ENCODE results near the gene GSTO1. TPM values are rescaled to one million over a fixed set of nuclear protein-coding genes. Genes with fewer than 3 reads are reported as not detected.

Gene GSTO1
- total and polyA plus RNA-seq, 2 experiments from 2014 or later, result 52.5 to 182 TPM

GRCh38 chr10:104255311-104255981, 754 bp downstream of the GSTO1 start (continued):
- TF ChIP-seq ZNF114 (CRISPR knock-in tag; IDR thresholded peaks at IDR 0.05) (no peak), ZNF331 (CRISPR knock-in tag; IDR thresholded peaks at IDR 0.05; ENCODE audit: low read depth) (no peak), CREB1 (CRISPR knock-in tag; IDR thresholded peaks at IDR 0.05; ENCODE audit: low read depth) (no peak)

GRCh38 chr10:104256335-104256961, 1.8 kb downstream of the GSTO1 start:
- Histone ChIP-seq H3K4me2 (peak overlapping the region; percentile 90), H3K4me3 (peak overlapping the region; percentile 81), H3K36me3 (ENCODE audit: insufficient read depth) (peaks cover 19% of the 10 kb centered on the region; the same call in 1 of the 2 replicates), H3F3A (replicated peaks; ENCODE audit: low read depth) (peaks cover 15% of the 10 kb centered on the region; the same call in 1 of the 2 replicates), H3K79me2 (replicated peaks; ENCODE audit: insufficient read depth) (peaks cover 53% of the 10 kb centered on the region), H2AFZ (no peak overlapping the region), H3K27me3 (ENCODE audit: insufficient read depth) (no peaks in the 10 kb centered on the region), H4K20me1 (replicated peaks; ENCODE audit: insufficient read depth) (peaks cover 17% of the 10 kb centered on the region), H3K27ac (ENCODE audit: low read depth) (no peak overlapping the region), H3K9me2 (ENCODE audit: insufficient read depth) (no peaks in the 10 kb centered on the region), H3K4me1 (ENCODE audit: insufficient read depth) (peaks cover 37% of the 10 kb centered on the region)
- H3K27me3 Mint-ChIP-seq (ENCODE audit: insufficient read depth, low read depth, poor library complexity), result peaks cover 9% of the 10 kb centered on the region
- H3K27ac Mint-ChIP-seq, result no peak overlapping the region
- H3K4me1 Mint-ChIP-seq, result peaks cover 38% of the 10 kb centered on the region
- no peak for ATAC-seq
- H3K9me3 Mint-ChIP-seq, result no peaks in the 10 kb centered on the region; the same call in 2 of the 3 replicates
- H3K4me3 Mint-ChIP-seq, result peak overlapping the region; percentile 31; the same call in 1 of the 3 replicates
- H3K36me3 Mint-ChIP-seq (ENCODE audit: low read depth), result peaks cover 31% of the 10 kb centered on the region
- TF ChIP-seq ZNF114 (CRISPR knock-in tag; IDR thresholded peaks at IDR 0.05), result no peak
- no peak for TF ChIP-seq CTCF (conservative IDR thresholded peaks at IDR 0.05; ENCODE audit: low read depth in 2 of 2)
- TF ChIP-seq STAT1 (IDR thresholded peaks at IDR 0.05; ENCODE audit: unreplicated experiment), result no peak
- no peak for TF ChIP-seq ZNF331 (CRISPR knock-in tag; IDR thresholded peaks at IDR 0.05; ENCODE audit: low read depth)
- TF ChIP-seq ETS1 (IDR thresholded peaks at IDR 0.05), result no peak
- DNase-seq (ENCODE audit: low spot score), result no peak

- Histone ChIP-seq H4K20me1 (replicated peaks; ENCODE audit: insufficient read depth) (peaks cover 17% of the 10 kb centered on the region), H3K9me2 (ENCODE audit: insufficient read depth) (no peaks in the 10 kb centered on the region), H3K27ac (ENCODE audit: low read depth) (no peak overlapping the region), H3K4me1 (ENCODE audit: insufficient read depth) (peaks cover 31% of the 10 kb centered on the region), H3K4me3 (no peak overlapping the region), H3F3A (replicated peaks; ENCODE audit: low read depth) (peaks cover 15% of the 10 kb centered on the region; the same call in 1 of the 2 replicates), H3K79me2 (replicated peaks; ENCODE audit: insufficient read depth) (peaks cover 57% of the 10 kb centered on the region), H3K27me3 (ENCODE audit: insufficient read depth) (no peaks in the 10 kb centered on the region), H3K4me2 (0 out of 2 replicates have a peak overlapping the region, but pooled peaks have one; percentile 90), H3K36me3 (ENCODE audit: insufficient read depth) (peaks cover 19% of the 10 kb centered on the region; the same call in 1 of the 2 replicates), H2AFZ (no peak overlapping the region)
- ATAC-seq, result no peak
- no peak for DNase-seq (ENCODE audit: low spot score)
- Mint-ChIP-seq H3K27ac (no peak overlapping the region), H3K36me3 (ENCODE audit: low read depth) (peaks cover 31% of the 10 kb centered on the region), H3K4me3 (no peak overlapping the region), H3K27me3 (ENCODE audit: insufficient read depth, low read depth, poor library complexity) (peaks cover 9% of the 10 kb centered on the region), H3K9me3 (no peaks in the 10 kb centered on the region), H3K4me1 (peaks cover 32% of the 10 kb centered on the region)
- no peak for TF ChIP-seq ETS1 (IDR thresholded peaks at IDR 0.05)
- TF ChIP-seq POLR2AphosphoS5 (IDR thresholded peaks at IDR 0.05; ENCODE audit: low read depth), result no peak
- TF ChIP-seq CTCF (conservative IDR thresholded peaks at IDR 0.05; ENCODE audit: low read depth in 2 of 2), result no peak
These were observed 2.5 kb downstream of the GSTO1 start for GRCh38 chr10:104257235-104257634.

Measured in GM23338 (cell line).